OCI-LY1 (cell line): Measurements from ENCODE around the gene ZNF286A.

Experiments used
- H2AFZ ChIP-seq: fragments of 200-600 bp; sonication (generic), shearing (Covaris generic); 2 replicates; pipeline ENCODE4 v1.6.0; 2014; ENCODE audit warnings: antibody characterized with exemption, mild to moderate bottlenecking, low read length
- H3F3A ChIP-seq: fragments of 200-600 bp; sonication (generic), shearing (Covaris generic); 2 replicates; pipeline ENCODE4 v1.6.0; 2014; ENCODE audit warnings: mild to moderate bottlenecking, antibody characterized with exemption, low read length, moderate library complexity; ENCODE audit not compliant: insufficient read depth
- H3K27ac ChIP-seq: fragments of 200-600 bp; sonication (generic); 2 replicates; pipeline ENCODE4 v1.5.1; 2014; ENCODE audit warnings: low read length, mixed run types, mild to moderate bottlenecking, low read depth; ENCODE audit not compliant: poor library complexity, severe bottlenecking
- H3K27me3 ChIP-seq: fragments of 200-600 bp; sonication (generic); 2 replicates; pipeline ENCODE4 v1.6.0; 2014; ENCODE audit warnings: antibody characterized with exemption, mild to moderate bottlenecking, low read length, moderate library complexity; ENCODE audit not compliant: insufficient read depth
- H3K36me3 ChIP-seq: fragments of 200-600 bp; sonication (generic); 2 replicates; pipeline ENCODE4 v1.6.1; 2014; ENCODE audit warnings: mild to moderate bottlenecking, antibody characterized with exemption, low read length, moderate library complexity, mixed read lengths; ENCODE audit not compliant: insufficient read depth
- H3K4me1 ChIP-seq: fragments of 200-600 bp; sonication (generic); 2 replicates; pipeline ENCODE4 v1.5.1; 2014; ENCODE audit warnings: mild to moderate bottlenecking, low read length, moderate library complexity; ENCODE audit not compliant: insufficient read depth, severe bottlenecking
- H3K4me2 ChIP-seq: fragments of 200-600 bp; sonication (generic), shearing (Covaris generic); 2 replicates; pipeline ENCODE4 v1.6.1; 2014; ENCODE audit warnings: low read length
- H3K4me3 ChIP-seq: fragments of 200-600 bp; sonication (generic); 2 replicates; pipeline ENCODE4 v1.5.1; 2014; ENCODE audit warnings: low read length, low read depth, mild to moderate bottlenecking, mixed read lengths; ENCODE audit not compliant: poor library complexity, severe bottlenecking
- H3K79me2 ChIP-seq: fragments of 200-600 bp; shearing (Covaris generic); 2 replicates; pipeline ENCODE4 v1.6.1; 2016; ENCODE audit warnings: mixed run types, low read length, mixed read lengths; ENCODE audit not compliant: insufficient read depth
- H3K9ac ChIP-seq: fragments of 200-600 bp; sonication (generic), shearing (Covaris generic); 2 replicates; pipeline ENCODE4 v1.6.1; 2014; ENCODE audit warnings: mild to moderate bottlenecking, low read length, mixed read lengths
- H3K9me2 ChIP-seq: fragments of 200-600 bp; sonication (generic), shearing (Covaris generic); 2 replicates; pipeline ENCODE4 v1.6.1; 2014; ENCODE audit warnings: low read depth, mild to moderate bottlenecking, low read length, mixed read lengths
- H3K9me3 ChIP-seq: fragments of 200-600 bp; shearing (Covaris generic); 2 replicates; pipeline ENCODE4 v1.6.1; 2014; ENCODE audit warnings: low read length, mixed read lengths
- H4K20me1 ChIP-seq: fragments of 200-600 bp; sonication (generic), shearing (Covaris generic); 2 replicates; pipeline ENCODE4 v1.6.0; 2016; ENCODE audit warnings: mild to moderate bottlenecking, low read length; ENCODE audit not compliant: insufficient read depth
- EZH2 ChIP-seq: fragments of 200-600 bp; sonication (generic), shearing (Covaris generic); IDR thresholded peaks from 2 replicates; pipeline ENCODE4 v1.8.0; 2017; ENCODE audit warnings: borderline replicate concordance, mixed run types, mild to moderate bottlenecking, antibody characterized with exemption, low read length, moderate library complexity, mixed read lengths
- TF ChIP-seq, protein P1 (sequence below): fragments of 200-600 bp; sonication (generic), shearing (Covaris generic); IDR thresholded peaks from 2 replicates; pipeline ENCODE4 v1.5.1; 2017; ENCODE audit warnings: mild to moderate bottlenecking, antibody characterized with exemption, low read length, moderate library complexity, mixed read lengths

ZNF286A gene

DNA sequence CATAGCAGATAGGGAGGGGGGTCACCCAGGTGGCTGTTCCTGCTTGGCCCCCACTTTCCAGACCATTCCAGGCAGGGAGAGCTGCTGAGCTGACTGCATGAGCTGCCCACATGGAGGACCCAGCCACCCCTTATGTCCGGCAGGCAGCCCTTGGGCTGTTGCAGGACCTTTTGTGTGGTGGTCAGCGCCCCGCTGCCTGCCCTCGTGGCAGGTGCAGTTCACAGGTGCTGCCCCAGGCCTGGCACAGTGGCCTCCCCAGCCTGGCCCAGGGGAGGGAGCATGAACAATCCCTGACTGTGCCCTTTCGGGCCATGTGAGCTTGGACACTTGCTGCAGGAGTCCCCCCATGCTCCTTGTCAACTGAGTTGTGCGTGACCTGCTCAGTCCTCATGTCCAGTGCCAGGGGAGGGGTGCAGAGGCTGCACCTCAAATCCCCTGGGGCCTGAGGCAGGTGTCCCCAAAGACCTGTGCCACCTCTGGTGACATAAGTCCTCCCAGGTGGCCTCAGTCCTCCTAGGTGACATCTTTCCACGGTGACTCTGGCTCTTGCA lies 41.1 kb downstream of the ZNF286A start:
- no peak overlapping the region for H2AFZ ChIP-seq
- H3F3A ChIP-seq = no peaks in the 10 kb centered on the region

DNA sequence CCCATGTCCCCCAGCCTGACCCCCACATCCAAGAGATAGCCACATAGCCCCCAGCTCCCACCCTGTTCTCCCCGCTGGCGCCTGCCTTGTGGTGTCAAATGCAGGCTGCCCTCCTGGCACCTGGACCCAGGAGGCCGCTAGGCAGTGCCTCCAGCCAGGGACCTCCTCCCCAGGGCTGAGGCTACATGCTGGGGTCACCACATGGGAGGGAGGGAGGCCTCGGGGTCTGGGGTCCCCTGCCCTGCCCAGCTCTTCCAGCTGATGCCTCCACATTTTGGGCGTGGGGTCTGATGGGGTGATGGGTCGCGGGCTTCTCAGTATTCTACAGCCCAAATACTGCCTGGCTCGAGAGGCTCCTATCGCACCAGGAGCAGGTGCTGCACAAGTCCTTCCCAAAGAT lies 42.1 kb downstream of the ZNF286A start:
- Histone ChIP-seq H3K4me2 (no peak overlapping the region), H4K20me1 (no peaks in the 10 kb centered on the region), H2AFZ (no peak overlapping the region), H3K9me3 (no peaks in the 10 kb centered on the region), H3F3A (no peaks in the 10 kb centered on the region), H3K4me1 (no peaks in the 10 kb centered on the region), H3K79me2 (no peaks in the 10 kb centered on the region), H3K36me3 (no peaks in the 10 kb centered on the region), H3K4me3 (no peak overlapping the region), H3K27me3 (no peaks in the 10 kb centered on the region), H3K9me2 (no peaks in the 10 kb centered on the region), H3K27ac (no peak overlapping the region), H3K9ac (no peak overlapping the region)
- TF ChIP-seq, protein P1, sequence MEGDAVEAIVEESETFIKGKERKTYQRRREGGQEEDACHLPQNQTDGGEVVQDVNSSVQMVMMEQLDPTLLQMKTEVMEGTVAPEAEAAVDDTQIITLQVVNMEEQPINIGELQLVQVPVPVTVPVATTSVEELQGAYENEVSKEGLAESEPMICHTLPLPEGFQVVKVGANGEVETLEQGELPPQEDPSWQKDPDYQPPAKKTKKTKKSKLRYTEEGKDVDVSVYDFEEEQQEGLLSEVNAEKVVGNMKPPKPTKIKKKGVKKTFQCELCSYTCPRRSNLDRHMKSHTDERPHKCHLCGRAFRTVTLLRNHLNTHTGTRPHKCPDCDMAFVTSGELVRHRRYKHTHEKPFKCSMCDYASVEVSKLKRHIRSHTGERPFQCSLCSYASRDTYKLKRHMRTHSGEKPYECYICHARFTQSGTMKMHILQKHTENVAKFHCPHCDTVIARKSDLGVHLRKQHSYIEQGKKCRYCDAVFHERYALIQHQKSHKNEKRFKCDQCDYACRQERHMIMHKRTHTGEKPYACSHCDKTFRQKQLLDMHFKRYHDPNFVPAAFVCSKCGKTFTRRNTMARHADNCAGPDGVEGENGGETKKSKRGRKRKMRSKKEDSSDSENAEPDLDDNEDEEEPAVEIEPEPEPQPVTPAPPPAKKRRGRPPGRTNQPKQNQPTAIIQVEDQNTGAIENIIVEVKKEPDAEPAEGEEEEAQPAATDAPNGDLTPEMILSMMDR = no peak
- TF ChIP-seq EZH2 = no peak

More for the DNA sequence above, 41.1 kb downstream of the ZNF286A start:
- no peaks in the 10 kb centered on the region for H3K9me3 ChIP-seq
- no peaks in the 10 kb centered on the region for H3K9me2 ChIP-seq
- no peak overlapping the region for H3K4me2 ChIP-seq
- no peaks in the 10 kb centered on the region for H4K20me1 ChIP-seq
- no peak overlapping the region for H3K4me3 ChIP-seq
- no peak for TF ChIP-seq EZH2
- TF ChIP-seq, protein P1 = no peak
- no peak overlapping the region for H3K27ac ChIP-seq
- no peaks in the 10 kb centered on the region for H3K79me2 ChIP-seq
- H3K4me1 ChIP-seq = no peaks in the 10 kb centered on the region
- H3K27me3 ChIP-seq = no peaks in the 10 kb centered on the region
- H3K9ac ChIP-seq = no peak overlapping the region
- H3K36me3 ChIP-seq = no peaks in the 10 kb centered on the region

DNA sequence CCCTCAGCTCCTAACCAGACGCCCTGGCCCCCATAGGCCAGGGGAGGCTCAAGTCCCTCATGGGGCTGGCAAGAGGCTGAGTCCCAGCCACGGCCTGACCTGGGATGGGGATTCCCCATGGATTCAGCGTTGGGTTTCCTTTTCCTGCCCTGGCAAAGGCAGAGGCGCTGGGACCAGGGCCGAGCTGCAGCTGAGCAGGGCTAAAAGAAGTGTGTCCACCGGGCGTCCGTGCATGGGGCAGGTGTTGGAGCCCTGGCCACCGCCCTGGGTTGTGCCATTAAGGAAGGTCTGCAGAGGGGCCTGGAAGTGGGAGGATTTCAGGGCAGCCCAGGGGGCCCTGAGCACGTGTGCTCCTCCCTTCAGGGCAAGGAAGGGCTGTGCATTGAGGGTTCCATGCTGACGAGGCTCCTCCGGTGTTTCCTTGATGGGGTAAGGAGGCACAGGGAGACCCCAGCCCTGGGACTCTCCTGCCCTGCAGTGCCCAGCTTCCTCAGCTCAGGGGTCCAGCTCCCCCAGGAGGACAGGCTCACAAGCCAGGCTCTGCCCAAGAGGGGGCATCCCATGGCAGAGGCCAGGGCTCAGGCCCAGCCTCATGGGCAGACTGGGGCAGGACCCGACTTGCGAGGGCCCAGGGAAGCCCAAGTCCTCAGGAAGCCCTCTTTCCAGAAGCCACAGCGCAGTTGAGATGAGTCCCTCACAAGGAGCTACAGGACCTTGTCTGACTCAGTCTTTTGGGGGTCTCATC lies 42.7 kb downstream of the ZNF286A start:
- Histone ChIP-seq H2AFZ (no peak overlapping the region), H3K9me3 (no peaks in the 10 kb centered on the region), H3K4me1 (no peaks in the 10 kb centered on the region), H3K9ac (no peak overlapping the region), H3K36me3 (no peaks in the 10 kb centered on the region), H3F3A (no peaks in the 10 kb centered on the region), H3K4me2 (no peak overlapping the region), H3K27ac (no peak overlapping the region), H3K4me3 (no peak overlapping the region), H3K79me2 (no peaks in the 10 kb centered on the region), H4K20me1 (no peaks in the 10 kb centered on the region), H3K9me2 (no peaks in the 10 kb centered on the region), H3K27me3 (no peaks in the 10 kb centered on the region)
- TF ChIP-seq EZH2 = no peak
- TF ChIP-seq, protein P1 = no peak
